Hematopoietic multipotent progenitor cell treated with erythropoietin and hydrocortisone succinate and interleukin-3 and kit ligand, for 6 days (in vitro differentiated cells): ENCODE data around the gene POMT2.
A peak's percentile ranks its signal among the peaks of the same experiment; 100 is the strongest.
"Not testable (repeated sequence)": the region's sequence is repeated elsewhere in the genome, so short reads cannot be mapped to it uniquely, and the experiment has no call there.

Source experiments
- DNase-seq: peaks from one replicate; pipeline ENCODE4 v3.0.0-alpha.2; 2015

POMT2 gene

GRCh38 chr14:77299771-77300170, 20.9 kb downstream of the POMT2 start:
- DNase-seq = no peak

GRCh38 chr14:77296906-77297305, 23.8 kb downstream of the POMT2 start:
- DNase-seq = no peak

- no peak for DNase-seq
These were observed 24.5 kb downstream of the POMT2 start for GRCh38 chr14:77296155-77296554.

GRCh38 chr14:77290705-77291104, 30.0 kb downstream of the POMT2 start:
- DNase-seq = peak; percentile 37

GRCh38 chr14:77286576-77286975, 34.1 kb downstream of the POMT2 start:
- no peak for DNase-seq

- DNase-seq = no peak
These were observed 36.2 kb downstream of the POMT2 start for GRCh38 chr14:77284466-77284865.

- DNase-seq = no peak
These were observed 36.6 kb downstream of the POMT2 start for GRCh38 chr14:77284066-77284465.

- no peak for DNase-seq
These were observed 38.8 kb downstream of the POMT2 start for GRCh38 chr14:77281852-77282410.

DNA sequence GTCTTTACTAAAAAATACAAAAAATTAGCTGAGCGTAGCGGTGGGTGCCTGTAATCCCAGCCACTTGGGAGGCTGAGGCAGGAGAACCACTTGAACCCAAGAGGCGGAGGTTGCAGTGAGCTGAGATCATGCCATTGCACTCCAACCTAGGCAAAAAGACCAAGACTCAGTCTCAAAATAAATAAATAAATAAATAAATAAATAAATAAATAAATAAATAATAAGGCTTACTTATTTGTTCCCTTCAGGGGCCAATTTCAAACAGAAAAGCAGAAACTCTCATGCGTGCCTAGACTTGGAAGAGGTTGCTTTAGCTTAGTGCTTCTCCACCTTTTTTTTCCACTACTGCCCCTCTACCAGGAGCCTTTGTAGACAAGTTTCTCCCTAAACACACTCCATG, 39.8 kb downstream of the POMT2 start:
- not testable (repeated sequence) for DNase-seq

GRCh38 chr14:77279719-77280118, 41.0 kb downstream of the POMT2 start:
- no peak for DNase-seq

GRCh38 chr14:77278461-77279230, 42.0 kb downstream of the POMT2 start:
- no peak for DNase-seq

GRCh38 chr14:77276959-77277358, 43.7 kb downstream of the POMT2 start:
- no peak for DNase-seq

DNA sequence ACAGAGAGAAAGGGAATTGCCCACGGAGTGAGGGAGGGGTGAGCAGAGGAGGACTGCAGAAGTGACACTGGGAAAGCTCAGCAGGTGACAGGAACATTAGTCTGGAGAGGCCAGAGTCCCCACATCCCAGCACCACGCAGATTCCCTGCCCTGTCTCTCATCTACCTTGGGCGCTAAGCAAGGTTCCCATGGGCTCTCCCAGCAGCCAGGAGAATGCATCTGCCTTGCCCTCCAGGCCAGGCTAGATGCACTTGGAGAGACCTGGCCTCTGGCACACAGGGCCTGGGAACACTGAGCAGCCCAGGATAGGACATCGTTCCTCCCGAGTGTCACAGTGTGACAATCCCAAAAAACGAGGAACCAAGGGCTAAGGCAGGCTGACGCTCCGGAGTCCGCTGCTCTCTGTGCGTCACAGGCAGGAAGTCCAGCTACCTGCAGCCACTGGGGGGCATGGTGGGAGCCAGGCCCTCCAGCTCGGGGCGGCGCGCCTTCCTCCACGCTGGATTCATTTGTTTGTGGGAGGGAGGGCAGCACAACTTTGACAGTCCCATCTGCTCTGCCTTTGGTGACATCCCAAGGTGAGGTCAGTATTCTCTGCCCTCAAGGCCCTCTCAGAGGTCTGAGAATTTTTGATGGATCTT, 44.3 kb downstream of the POMT2 start:
- DNase-seq = no peak

DNA sequence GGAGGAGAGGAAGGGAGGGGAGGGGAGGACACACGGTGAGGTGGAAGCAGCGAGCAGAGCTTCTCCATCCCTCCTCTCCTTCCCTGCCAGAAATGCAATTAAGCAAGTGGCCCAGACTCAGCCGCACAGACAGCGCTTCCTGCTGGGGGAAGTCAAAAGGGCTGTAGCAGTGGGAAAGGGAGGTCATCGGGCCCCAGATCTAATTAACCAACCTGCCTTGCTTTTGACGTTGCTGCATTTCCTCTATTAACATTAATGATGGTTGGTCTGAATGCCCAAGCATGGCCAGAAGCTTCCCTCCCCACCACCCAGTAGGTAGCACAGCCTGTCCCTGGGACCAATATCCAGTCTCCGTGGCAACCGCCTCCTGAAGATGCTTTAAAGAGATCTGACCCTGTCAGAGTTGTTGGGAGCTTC, 45.1 kb downstream of the POMT2 start:
- no peak for DNase-seq

DNA sequence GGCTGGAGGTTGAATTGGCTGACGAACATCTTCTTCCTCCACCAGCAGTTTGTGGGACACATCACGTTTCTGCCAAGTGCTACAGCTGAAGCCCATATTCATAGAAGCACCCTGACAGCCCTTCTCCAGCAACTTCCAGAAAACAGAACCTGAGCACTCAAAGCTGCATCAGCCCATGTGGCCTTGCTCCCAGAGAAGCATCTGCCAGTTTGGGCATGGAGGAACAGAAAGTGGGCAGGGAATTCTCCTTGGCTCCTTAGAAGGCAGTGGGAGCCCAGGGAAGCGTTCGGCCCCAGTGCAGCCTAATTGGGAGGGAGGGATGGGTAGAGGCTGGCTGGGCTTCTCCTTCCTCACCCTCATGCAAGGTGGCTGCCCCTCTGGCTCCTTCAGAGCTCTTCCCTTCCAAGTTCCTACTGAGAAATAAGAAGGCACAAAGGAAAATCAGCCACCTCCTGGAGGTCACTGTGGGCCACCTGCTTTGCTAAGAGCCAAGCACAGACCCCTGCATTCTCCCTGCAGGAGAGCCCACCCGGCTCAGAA, 45.6 kb downstream of the POMT2 start:
- DNase-seq = no peak

DNA sequence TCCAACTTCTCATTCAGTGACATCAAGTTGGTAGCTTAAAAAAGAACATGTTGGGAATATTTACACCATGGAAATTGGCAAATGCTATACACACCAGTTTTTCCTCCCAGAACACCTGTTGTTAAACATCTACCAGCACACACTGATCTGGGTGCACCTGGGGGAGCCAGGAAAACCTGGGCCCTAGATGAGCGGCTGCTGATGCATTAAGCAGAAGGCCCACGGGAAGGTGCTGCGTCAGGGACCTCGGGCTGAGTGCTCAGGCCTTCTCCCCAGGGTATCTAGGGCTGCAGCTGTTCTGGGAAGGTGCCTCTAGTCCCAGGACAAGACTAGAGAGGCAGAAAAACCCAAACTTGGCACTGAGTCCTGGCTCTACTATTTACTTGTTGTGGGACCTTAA, 46.9 kb downstream of the POMT2 start:
- DNase-seq = no peak

DNA sequence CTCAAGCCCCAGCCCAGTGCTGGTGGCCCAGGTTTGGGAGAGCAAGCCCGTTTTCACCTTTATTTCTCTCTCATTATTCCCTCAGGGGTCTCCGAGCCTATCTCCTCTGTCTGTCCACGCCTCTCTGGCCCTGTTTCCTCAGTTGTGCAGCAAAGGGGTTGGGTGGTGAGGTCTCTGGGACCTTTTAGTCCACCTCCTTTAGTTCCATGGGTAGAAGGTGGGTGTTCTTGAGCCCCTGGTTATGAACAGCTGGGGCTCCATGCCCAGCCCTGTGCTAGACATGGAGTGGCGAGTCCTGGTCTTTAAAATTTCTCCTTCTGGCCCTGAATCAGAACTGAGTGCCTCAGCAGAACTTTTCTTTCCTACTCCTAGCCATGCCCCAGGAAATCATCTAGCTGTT, 48.4 kb downstream of the POMT2 start:
- DNase-seq = no peak

GRCh38 chr14:77271113-77271710, 49.5 kb downstream of the POMT2 start, which contains the start of gene NGB:
Gene NGB, minus strand, starts transcription at chr14:77271206. Its CDS starts 269 bp downstream, at chr14:77270937.
- DNase-seq = no peak

DNA sequence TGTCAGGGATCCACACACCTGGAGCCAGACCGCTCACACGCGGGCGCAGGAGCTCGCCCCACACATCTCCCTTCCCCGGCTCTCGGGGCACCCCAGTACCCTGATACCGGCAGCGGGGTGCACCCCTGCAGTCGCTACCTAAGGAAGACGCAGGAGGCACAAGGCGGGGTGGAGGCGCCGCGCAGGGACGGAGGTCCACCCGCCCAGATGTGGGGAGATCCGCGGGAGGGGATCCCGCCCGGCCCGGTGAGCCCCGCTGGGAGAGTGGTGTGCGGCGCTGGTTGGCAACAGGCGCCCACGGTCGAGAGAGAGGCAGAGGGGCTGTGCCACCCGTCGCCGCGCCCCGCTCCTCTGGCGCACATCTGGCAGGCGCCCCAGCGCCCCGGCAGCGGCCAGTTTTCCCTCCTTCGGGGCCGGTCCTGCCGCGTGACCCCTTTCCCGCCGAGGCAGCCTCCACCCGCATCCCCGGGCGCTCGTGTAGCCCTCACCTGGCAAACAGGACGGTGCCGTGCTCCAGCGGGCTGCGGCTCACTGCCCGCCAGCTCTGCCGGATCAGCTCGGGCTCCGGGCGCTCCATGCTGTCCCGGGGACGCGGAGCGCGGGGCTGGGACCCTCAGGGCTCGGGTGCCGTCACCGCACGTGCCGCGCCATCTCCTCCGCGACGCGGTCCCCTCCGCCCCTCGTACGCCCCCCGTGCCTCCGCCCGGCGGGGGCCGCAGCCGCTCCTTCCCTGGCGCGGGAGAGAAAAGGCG, 50.1 kb downstream of the POMT2 start:
- no peak for DNase-seq

- no peak for DNase-seq
These were observed 51.6 kb downstream of the POMT2 start for GRCh38 chr14:77268989-77269600.

DNA sequence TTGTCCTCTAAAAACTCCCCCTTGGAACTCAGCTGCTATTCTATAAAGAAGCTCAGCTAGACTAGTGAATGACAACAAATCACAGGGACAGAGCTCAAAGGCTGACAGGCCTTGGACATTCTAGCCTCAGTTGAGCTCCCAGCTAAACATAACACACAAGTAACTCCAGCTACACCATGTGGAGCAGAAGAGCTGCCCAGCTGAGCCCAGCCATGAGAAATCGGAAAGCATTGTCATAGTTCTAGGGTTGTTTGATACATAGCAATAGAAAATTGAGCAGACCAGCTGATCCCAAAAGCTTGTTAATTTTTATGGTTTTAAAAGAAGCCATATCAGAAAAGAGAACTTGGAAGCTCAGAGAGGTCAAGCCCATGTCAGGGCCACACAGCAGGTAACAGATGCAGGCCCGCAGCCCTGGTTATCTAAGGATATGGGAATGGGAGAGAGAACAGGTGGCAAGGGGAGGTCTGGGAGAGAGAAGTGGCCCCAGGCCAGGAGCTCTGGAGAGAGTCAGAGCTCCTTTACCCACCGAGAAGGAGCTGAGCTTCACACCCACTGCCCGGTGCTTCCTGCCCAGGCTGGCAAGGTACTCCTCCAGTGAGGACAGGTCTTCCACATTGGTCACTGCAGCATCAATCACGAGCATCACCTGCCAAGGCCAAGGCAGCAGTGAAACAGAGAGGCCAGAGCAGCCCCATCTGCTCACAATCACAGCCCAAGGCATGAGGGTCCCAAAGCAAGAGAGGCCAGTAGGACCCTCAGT, 52.6 kb downstream of the POMT2 start:
- no peak for DNase-seq

GRCh38 chr14:77266336-77266735, 54.3 kb downstream of the POMT2 start:
- DNase-seq = no peak
